Stimulated activated CD8-positive, alpha-beta memory T cell treated with anti-CD3 and anti-CD28 coated beads, Interleukin-7, amount 100 ng/mL, for 48 hours (primary cell): ENCODE data around the gene PSRC1.
A peak's percentile ranks its signal among the peaks of the same experiment; 100 is the strongest.
"Not testable (repeated sequence)": the region's sequence is repeated elsewhere in the genome, so short reads cannot be mapped to it uniquely, and the experiment has no call there.

ENCODE experiments used
- DNase-seq, 2 donors: peaks; one replicate each; pipeline ENCODE4 v3.0.0-alpha.2; 2020; ENCODE audit warnings: low read depth in 1 of 2; ENCODE audit errors: extremely low read depth in 1 of 2

PSRC1 gene

DNA sequence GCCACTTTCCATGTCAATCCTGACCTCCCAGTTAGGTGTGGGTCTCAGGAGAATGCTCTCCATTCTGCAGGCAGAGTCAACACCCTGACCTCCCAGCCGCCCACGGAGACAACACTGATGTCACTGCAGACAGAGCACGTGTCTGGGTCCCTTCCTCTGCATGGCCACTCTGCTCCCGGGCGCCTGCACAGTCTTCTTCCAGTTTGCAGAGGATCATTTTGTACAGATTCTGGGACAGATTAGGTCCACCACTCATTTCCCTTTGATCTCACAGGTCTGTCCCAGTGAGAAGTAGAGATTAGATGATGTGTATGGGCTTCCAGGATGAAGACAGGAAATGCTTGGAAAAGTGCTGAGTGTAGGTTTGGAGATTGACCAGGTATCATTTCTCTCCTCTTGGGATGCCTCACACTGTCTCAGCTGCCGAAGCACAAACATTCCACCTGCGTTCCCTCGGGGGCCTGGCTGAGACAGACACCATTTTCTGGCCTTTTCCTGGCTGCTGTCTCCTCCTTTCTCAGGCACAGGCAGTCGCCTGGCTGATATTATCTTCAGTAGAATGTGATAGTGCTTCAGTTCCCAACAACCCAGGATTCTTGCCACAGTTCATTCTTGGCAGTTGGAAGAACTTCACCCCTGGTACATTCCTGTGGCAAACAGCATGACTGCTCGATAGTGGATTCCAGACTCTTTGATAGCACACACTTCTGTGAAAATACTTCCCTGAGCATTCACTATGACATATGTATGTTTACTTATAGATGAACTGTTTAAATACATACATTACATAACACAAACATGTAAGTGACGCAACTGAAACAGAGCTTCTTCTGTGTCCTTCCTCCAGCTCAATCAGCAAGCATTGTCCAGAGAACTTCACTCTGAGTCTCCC lies 16.0 kb upstream of the PSRC1 start:
- DNase-seq, result no peak

DNA sequence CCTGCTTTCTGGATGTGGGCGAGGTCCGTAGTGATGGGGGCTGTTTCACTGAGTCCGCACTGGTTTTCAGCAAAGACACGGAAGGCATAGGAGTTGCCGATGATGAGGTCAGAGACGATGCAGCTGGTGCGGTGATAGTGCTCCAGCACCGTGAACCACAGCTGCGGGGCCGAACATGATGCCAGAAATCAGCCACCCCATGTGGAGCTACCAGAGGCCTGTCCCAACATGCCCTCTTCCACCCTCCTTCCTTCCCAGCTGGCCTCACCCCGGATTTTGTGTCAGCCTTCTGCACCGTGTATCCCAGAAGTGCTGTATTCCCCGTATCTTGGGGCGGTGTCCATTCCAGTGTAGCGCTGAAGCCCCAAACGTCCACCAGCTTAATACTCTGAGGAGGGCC lies 13.8 kb upstream of the PSRC1 start:
- no peak for DNase-seq

DNA sequence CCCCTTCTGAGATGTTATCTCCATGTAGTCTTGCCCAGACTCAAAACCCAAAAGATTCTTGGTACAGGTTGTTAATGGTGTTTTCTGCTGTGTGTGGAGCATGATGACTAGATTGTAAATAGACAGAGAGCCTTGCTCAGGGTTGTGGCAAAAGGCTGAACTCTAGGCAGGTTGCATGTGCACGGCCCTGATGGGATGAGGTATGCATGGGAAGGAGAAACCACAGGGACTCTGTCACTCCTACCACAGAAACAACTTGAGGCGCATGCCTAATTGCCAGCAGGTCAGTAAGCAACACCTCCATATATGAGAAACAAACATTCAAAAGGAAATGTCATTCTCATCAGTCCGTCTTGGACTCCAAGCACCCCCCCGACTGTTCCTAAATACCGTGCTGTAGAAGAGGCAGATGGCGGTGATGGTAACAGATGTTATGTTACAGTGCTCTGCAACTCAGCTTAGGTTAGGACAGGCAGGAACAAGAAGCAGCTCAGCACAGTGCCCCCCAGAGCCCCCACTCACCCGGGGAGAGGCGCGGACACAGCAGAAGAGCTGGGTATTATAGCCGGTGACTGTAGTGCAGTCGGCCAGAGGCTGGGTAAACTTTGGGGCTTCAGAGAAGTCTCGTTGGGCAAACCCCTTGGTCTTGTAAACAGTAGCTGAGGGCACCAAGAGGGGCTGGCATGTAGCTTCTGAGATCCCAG lies 12.9 kb upstream of the PSRC1 start:
- no peak for DNase-seq

- no peak for DNase-seq
Measured at GRCh38 chr1:109294481-109294880, 11.5 kb upstream of the PSRC1 start.

DNA sequence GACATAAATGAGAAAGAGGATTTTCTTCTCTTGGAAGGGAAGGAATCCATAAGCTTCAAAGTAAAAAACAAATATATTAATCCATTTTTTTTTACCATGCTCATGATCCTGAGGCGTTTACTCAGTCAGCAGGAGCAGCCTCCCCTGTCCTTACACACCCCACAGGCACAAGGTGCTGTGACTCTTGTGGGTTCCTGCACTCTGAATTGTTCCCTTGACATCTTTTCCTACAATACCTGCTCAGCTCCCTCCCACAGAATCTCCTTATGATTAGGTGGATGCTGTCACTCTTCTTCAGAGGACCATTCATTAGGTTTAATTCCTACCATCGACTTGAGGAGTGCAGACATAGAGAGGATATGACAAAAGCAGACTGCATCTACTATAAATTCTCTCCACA lies 10.1 kb upstream of the PSRC1 start:
- DNase-seq, result no peak

DNA sequence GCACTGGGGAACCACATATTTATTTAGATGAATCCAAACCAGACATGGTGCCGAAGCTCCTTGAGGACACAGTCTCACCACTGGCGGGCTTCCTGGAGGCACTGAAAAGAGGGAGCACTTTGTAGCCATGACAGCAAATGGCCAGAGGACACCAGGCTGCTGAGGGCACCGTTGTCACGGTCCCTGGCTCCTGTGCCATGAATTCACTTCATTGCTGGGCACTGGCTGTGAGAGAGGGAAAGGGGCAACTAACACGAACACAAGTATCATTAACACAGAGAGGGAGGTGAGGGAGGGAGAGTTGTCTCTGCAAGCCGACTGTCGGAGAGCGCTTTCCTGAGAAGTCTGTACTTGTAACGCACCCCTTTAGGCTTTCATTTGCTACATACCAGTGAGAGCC lies 9.4 kb upstream of the PSRC1 start:
- DNase-seq, result no peak

DNA sequence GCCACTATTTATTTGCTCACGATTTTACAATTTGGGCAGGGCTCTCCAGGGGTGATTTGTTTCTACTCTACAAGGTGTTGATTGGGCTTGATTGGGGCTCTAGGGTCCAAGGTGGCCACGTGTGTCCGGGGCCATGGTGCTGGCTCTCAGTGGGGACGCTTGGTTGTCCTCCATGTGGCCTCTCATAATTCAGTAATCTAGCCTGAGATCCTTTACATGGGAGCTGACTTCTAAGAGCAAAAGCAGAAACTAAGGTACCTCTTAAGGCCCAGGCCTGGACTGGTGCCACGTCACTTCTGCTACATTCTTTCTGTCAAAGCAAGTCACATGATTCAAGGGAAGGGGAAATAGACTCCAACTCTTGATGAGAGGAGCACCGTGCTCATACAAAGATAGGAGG lies 8.1 kb upstream of the PSRC1 start:
- no peak for DNase-seq

DNA sequence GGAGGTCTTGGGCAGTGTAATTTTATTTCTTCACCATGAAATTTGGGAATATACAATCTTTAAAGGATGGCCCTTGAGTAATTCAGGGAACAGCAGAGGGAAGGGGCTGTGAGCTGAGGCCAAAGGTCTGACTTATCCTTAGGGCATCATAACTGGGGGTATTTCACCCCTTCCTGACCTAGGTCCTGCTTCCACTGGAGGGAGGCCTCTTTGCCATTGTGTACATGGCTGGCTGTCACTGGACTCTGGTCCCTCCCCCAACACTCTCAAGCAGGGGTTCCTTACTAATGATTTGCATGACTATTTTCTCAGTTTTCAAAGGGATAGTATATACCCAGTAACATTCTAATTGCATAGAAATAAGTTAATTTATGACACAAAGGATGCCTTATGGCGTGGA lies 7.2 kb upstream of the PSRC1 start:
- DNase-seq, result no peak

GRCh38 chr1:109286762-109287161 lies 3.8 kb upstream of the PSRC1 start:
- DNase-seq, result not testable (repeated sequence)

GRCh38 chr1:109283748-109284600 lies 1.0 kb upstream of the PSRC1 start:
- DNase-seq, result no peak

DNA sequence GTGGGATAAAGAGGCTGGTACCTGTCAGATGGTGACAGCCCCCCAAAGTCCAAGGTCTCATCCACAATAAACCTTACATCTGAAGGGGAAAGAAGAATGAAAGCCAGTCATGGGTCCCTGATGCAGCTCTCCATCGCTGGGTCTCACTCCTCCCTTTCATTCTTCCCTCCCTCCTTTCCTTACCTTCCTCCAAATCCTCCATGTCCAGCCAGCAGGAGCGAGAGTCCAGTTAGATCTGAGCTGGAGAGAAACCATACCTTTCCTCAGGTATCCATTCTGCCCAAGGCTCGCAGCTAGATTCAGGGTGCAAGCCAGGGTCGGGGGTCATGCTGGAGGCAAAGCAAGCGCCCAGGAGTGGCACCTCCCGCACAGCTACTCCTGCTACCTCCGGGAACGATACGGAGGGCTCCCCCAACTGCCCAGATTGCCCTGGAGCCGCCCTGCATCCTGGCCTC lies 421 bp downstream of the PSRC1 start:
- DNase-seq, result no peak

GRCh38 chr1:109281680-109282496 lies 1.1 kb downstream of the PSRC1 start:
- DNase-seq, result no peak

- DNase-seq, result no peak
Measured at GRCh38 chr1:109280862-109281261, 2.1 kb downstream of the PSRC1 start.

- no peak for DNase-seq
Measured at GRCh38 chr1:109279615-109280278, 3.2 kb downstream of the PSRC1 start.

GRCh38 chr1:109277434-109278204 lies 5.3 kb downstream of the PSRC1 start:
- DNase-seq, result peak; percentile 30 to 61

DNA sequence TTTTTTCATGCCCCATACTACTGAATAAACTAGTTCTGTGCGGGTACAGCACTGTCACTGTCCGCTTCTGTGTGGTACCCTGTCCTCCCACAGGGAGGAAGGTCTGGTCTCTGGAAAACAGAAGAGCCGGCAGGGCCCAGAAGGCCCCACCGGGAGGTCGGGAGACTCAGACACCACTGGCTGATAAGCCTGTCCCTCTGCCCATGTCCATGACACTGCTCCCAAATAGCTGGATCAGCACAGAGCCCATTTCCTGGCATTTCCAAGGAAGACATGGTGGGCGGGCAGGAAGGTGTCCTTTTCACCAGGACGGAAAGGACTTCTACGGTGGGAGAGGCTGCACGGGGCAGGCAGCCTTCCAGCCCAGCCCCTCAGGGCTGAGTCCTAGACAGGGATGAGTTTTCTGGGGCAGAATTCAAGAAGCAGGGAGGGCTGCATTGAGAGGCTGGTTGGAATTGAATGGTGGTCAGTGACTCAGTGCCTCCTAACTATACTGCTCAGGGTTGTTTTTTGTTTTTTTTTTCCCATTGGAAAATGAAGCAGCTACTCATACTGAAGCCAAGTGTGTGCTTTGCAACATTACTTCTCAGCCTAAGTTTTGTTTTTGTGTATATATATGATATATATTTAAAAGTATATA lies 7.1 kb downstream of the PSRC1 start:
- DNase-seq, result no peak

DNA sequence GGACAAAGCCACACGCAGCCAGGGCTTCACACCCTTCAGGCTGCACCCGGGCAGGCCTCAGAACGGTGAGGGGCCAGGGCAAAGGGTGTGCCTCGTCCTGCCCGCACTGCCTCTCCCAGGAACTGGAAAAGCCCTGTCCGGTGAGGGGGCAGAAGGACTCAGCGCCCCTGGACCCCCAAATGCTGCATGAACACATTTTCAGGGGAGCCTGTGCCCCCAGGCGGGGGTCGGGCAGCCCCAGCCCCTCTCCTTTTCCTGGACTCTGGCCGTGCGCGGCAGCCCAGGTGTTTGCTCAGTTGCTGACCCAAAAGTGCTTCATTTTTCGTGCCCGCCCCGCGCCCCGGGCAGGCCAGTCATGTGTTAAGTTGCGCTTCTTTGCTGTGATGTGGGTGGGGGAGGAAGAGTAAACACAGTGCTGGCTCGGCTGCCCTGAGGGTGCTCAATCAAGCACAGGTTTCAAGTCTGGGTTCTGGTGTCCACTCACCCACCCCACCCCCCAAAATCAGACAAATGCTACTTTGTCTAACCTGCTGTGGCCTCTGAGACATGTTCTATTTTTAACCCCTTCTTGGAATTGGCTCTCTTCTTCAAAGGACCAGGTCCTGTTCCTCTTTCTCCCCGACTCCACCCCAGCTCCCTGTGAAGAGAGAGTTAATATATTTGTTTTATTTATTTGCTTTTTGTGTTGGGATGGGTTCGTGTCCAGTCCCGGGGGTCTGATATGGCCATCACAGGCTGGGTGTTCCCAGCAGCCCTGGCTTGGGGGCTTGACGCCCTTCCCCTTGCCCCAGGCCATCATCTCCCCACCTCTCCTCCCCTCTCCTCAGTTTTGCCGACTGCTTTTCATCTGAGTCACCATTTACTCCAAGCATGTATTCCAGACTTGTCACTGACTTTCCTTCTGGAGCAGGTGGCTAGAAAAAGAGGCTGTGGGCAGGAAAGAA lies 8.1 kb downstream of the PSRC1 start:
- no peak for DNase-seq
